ENCODE results near the gene HIP1R. TPM values are rescaled to one million over a fixed set of nuclear protein-coding genes. Genes with fewer than 3 reads are reported as not detected.

HIP1R gene
- total and polyA plus RNA-seq, 7 donors, result 4.2 to 77.4 (median 15.2) TPM

DNA sequence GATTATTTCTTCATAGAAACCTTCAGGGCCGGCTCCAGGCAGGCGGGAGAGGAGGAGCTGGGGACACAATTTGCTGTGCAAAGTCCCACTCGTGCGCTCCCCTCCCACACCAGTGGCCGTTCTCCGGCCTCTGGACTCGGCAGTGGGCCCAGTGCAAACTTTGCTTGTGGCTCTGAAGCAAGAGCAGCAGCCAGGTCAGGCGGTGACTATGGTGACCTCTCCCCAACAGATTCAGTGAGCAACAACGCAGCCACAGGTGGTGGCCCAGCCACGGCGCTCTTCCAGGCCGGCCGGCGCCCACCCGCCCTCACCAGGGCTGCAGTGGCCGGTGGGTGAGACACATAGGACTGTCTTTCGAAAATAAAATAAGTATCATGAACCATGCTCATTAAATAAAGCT lies 31.1 kb downstream of the HIP1R start:
- Histone ChIP-seq H3K27me3 (no peaks in the 10 kb centered on the region), H3K27ac (no peak overlapping the region), H3K9me3 (no peaks in the 10 kb centered on the region), H3K4me1 (peaks cover 0 to 19% (median 17%) of the 10 kb centered on the region in 4 donors), H3K36me3 (peaks cover 5 to 48% (median 20%) of the 10 kb centered on the region in 4 donors), H3K4me3 (no peak overlapping the region)
- peak; percentile 61 for DNase-seq
- TF ChIP-seq EP300 (IDR thresholded peaks at IDR 0.05) (no peak), POLR2AphosphoS5 (IDR thresholded peaks at IDR 0.05) (no peak), POLR2A (IDR thresholded peaks at IDR 0.05) (no peak)
- TF ChIP-seq, protein P1, sequence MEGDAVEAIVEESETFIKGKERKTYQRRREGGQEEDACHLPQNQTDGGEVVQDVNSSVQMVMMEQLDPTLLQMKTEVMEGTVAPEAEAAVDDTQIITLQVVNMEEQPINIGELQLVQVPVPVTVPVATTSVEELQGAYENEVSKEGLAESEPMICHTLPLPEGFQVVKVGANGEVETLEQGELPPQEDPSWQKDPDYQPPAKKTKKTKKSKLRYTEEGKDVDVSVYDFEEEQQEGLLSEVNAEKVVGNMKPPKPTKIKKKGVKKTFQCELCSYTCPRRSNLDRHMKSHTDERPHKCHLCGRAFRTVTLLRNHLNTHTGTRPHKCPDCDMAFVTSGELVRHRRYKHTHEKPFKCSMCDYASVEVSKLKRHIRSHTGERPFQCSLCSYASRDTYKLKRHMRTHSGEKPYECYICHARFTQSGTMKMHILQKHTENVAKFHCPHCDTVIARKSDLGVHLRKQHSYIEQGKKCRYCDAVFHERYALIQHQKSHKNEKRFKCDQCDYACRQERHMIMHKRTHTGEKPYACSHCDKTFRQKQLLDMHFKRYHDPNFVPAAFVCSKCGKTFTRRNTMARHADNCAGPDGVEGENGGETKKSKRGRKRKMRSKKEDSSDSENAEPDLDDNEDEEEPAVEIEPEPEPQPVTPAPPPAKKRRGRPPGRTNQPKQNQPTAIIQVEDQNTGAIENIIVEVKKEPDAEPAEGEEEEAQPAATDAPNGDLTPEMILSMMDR (IDR thresholded peaks at IDR 0.05), result no peak
- intact Hi-C loops (cut with DNase I), result no loop called here
- WGBS, 2 donors, result 92 to 95% methylated on average over 17 of the region's 17 CpGs

DNA sequence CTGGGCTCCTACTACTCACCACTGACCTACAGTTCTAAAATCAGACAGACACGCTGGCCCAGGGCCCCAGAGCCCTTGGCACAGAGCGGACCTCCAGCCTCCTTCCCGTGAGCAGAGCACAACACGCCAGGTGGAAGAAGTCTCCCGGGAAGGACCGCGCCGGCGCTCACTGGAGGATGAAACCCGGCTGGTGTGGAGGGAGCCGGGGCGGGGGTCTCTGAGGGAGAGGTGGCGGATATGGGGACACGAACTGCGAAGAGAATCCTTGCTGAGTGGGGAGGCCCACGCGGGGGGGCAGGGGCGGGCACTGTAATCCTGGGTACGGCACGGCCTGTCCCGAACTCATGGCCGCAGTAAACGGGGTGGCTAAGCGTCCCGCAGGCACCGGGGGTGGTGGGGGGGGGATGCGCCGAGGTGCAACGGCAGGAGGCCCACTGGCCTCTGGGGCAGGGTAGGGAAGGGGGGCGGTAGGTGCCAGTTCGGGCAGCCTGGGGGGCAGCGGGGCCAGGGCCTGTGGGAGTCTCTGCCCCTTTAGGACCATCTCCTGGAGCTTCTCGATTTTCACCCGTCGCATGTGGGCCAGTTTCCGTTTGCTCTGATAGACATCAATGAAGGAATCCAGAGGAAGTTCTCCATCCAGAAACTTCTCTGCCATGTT lies 31.8 kb downstream of the HIP1R start:
- Histone ChIP-seq H3K9me3 (no peaks in the 10 kb centered on the region), H3K4me1 (peaks cover 0 to 26% (median 23%) of the 10 kb centered on the region in 4 donors), H3K36me3 (peaks cover 5 to 48% (median 20%) of the 10 kb centered on the region in 4 donors), H3K4me3 (no peak overlapping the region), H3K27me3 (no peaks in the 10 kb centered on the region), H3K27ac (no peak overlapping the region)
- 91 to 94% methylated on average over 36 of the region's 36 CpGs for WGBS, 2 donors
- no peak for TF ChIP-seq EP300 (IDR thresholded peaks at IDR 0.05)
- DNase-seq, result peak; percentile 56
- intact Hi-C loops (cut with DNase I), result no loop called here

DNA sequence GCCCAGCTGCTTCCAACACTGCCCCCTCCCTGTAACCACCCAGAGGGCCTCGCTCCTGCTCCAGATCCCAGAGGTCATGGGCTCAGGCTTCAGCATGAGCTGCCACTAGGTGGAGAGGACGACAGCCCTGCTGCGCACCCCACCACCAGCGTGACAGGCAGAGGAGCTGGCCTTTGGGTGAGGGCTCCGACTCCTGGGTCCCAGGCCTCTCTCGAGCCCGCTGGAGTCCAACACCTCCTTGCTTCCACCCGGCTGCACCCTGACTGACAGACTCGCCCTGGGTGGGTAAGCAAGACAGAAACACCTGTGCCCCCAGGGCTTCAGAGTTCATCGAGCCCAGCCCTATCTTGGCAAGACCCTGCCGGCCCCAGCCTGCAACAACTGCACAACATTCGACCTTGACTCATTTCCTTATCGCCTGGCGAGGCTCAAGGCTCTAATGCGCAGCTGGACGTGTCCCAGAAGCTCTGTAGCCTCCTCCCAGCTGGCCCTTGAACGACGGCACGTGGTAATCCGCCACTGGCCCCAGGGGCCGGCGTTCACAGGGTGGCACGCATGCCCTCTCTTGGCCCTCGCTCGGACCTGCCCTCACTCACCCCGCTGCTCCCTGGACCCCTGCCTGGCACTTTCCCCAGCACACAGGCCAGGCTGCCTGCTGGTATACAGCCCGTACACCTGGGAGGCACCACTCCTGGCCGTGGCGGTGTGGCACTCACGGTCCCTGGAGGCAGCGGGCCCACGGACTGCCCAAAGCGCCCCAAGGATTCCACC lies 32.6 kb downstream of the HIP1R start:
- Histone ChIP-seq H3K4me1 (peaks cover 0 to 34% (median 29%) of the 10 kb centered on the region in 4 donors), H3K27me3 (no peaks in the 10 kb centered on the region), H3K9me3 (no peaks in the 10 kb centered on the region), H3K36me3 (peaks cover 5 to 48% (median 20%) of the 10 kb centered on the region in 4 donors), H3K4me3 (no peak overlapping the region), H3K27ac (peak overlapping the region in 1 of 4 donors; percentile 53)
- intact Hi-C loops (cut with DNase I), result no loop called here
- TF ChIP-seq POLR2AphosphoS5 (IDR thresholded peaks at IDR 0.05) (peak in 2 of 4 donors; percentile 29 to 31), EP300 (IDR thresholded peaks at IDR 0.05) (no peak), POLR2A (IDR thresholded peaks at IDR 0.05) (no peak)
- DNase-seq, result peak; percentile 65
- 28 to 76% methylated on average over 33 of the region's 33 CpGs for WGBS, 2 donors

DNA sequence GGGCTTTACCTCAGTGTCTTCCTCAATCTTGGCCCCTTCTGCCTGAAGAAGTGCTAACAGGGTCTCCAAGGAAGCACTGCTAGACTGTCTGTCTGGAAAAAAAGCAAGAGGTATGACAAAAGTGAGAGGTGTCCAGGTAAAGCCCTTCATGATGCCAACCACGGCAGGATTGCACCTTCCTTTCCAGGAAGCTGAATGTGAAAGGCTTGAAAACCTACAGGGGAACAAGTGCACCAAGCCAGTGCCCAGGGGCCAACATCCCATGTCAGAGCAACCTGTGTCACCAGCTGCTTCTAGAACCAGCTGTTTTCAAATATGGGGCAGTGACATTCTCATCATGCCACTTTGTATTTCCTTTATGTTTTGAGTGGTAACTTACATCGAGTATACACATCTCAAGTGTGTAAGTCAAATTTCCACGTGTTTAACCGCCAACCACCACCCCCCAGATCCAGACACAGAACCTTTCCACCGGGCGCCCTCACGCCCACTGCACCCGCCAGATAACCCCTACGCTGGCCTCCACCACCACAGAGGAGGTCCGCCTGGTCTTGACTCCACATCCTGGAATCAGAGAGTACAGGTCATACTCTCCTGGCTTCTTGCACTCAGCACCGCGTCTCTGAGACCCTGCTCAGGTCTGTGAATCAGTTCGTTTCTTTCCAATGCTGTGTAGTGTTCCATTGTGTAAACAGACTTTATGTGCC lies 33.4 kb downstream of the HIP1R start:
- intact Hi-C loops (cut with DNase I), result no loop called here
- TF ChIP-seq POLR2A (IDR thresholded peaks at IDR 0.05), result no peak
- no peak for TF ChIP-seq POLR2AphosphoS5 (IDR thresholded peaks at IDR 0.05)
- TF ChIP-seq EP300 (IDR thresholded peaks at IDR 0.05), result no peak
- TF ChIP-seq, protein P1 (IDR thresholded peaks at IDR 0.05), result no peak
- Histone ChIP-seq H3K4me1 (peaks cover 0 to 41% (median 33%) of the 10 kb centered on the region in 4 donors), H3K27ac (peak overlapping the region in 1 of 4 donors; percentile 53), H3K4me3 (no peak overlapping the region), H3K9me3 (no peaks in the 10 kb centered on the region), H3K36me3 (peaks cover 5 to 48% (median 20%) of the 10 kb centered on the region in 4 donors), H3K27me3 (no peaks in the 10 kb centered on the region)
- 72 to 88% methylated on average over 13 of the region's 13 CpGs for WGBS, 2 donors
- DNase-seq, result peak; percentile 46

DNA sequence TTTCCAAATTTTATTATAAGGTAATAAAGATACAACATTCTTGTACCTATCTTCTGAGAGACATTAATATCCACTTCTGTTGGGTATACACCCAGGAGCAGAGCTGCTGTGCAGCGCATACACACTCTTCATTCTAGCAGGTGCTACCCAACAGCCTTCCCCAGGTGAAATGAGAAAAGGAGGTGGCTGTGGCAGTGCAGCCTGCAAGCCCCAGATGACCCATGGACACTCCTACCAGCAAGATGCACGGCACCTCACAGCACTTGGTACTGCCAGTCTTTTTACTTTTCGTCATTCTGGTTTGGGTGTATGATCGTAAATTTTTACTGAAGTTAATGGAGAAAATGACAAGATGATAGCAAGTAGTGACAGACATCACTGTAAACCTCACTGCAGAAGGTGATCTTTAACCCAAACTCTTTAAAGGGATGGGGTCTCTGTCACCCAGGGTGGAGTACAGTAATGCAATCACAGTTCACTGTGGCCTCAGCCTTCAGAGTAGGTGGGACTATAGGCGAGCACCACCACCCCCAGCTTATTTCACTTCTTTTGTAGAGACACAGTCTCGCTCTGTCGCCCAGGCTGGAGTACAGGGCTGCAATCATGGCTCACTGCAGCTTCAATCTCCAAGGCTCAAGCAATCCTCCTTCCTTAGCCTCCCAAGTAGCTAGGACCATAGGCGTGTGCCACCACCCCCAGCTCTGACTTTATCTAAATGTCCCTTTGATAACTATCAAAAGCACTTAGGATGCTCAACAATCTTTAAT lies 34.1 kb downstream of the HIP1R start:
- Histone ChIP-seq H3K4me3 (no peak overlapping the region), H3K36me3 (peaks cover 5 to 48% (median 20%) of the 10 kb centered on the region in 4 donors), H3K4me1 (peaks cover 0 to 41% (median 36%) of the 10 kb centered on the region in 4 donors), H3K27ac (peak overlapping the region in 1 of 4 donors; percentile 84), H3K9me3 (no peaks in the 10 kb centered on the region), H3K27me3 (no peaks in the 10 kb centered on the region)
- peak; percentile 27 for DNase-seq
- intact Hi-C loops (cut with DNase I), result no loop called here
- TF ChIP-seq POLR2A (IDR thresholded peaks at IDR 0.05) (no peak), POLR2AphosphoS5 (IDR thresholded peaks at IDR 0.05) (no peak), EP300 (IDR thresholded peaks at IDR 0.05) (no peak)
- TF ChIP-seq, protein P1 (IDR thresholded peaks at IDR 0.05), result no peak
- WGBS, 2 donors, result 71 to 91% methylated on average over 8 of the region's 8 CpGs

Measured in sigmoid colon (tissue), 7 donors.